ENCODE measurements around the gene LRWD1.
"Not testable (repeated sequence)": the region's sequence is repeated elsewhere in the genome, so short reads cannot be mapped to it uniquely, and the experiment has no call there.

The LRWD1 gene

GRCh38 chr7:102468478-102469350, 3.9 kb downstream of the LRWD1 start:
- no peak for DNase-seq (ENCODE audit: low read depth)

- no peak for DNase-seq (ENCODE audit: low read depth)
Measured at GRCh38 chr7:102469351-102469971, 4.7 kb downstream of the LRWD1 start.

- no peak for DNase-seq (ENCODE audit: low read depth)
Measured at GRCh38 chr7:102469972-102470825, 5.4 kb downstream of the LRWD1 start.

GRCh38 chr7:102471791-102472125, 7.0 kb downstream of the LRWD1 start:
- DNase-seq (ENCODE audit: low read depth), result no peak

GRCh38 chr7:102472126-102473041, 7.6 kb downstream of the LRWD1 start:
- no peak for DNase-seq (ENCODE audit: low read depth)

- DNase-seq (ENCODE audit: low read depth), result no peak
Measured at GRCh38 chr7:102473271-102473991, 8.6 kb downstream of the LRWD1 start.

- DNase-seq (ENCODE audit: low read depth), result not testable (repeated sequence)
Measured at GRCh38 chr7:102474116-102474515, 9.3 kb downstream of the LRWD1 start.

- DNase-seq (ENCODE audit: low read depth), result not testable (repeated sequence)
Measured at GRCh38 chr7:102474736-102475435, 10.1 kb downstream of the LRWD1 start.

GRCh38 chr7:102478314-102479208, 13.8 kb downstream of the LRWD1 start, which contains the start of gene POLR2J:
TSS of gene POLR2J (minus strand) at chr7:102478922. CDS start at chr7:102478860, 62 bp downstream.
- peak; percentile 98 for DNase-seq (ENCODE audit: low read depth)

- DNase-seq (ENCODE audit: low read depth), result not testable (repeated sequence)
Measured at GRCh38 chr7:102479209-102479584, 14.4 kb downstream of the LRWD1 start.

- DNase-seq (ENCODE audit: low read depth), result not testable (repeated sequence)
Measured at GRCh38 chr7:102479982-102480637, 15.3 kb downstream of the LRWD1 start.

- not testable (repeated sequence) for DNase-seq (ENCODE audit: low read depth)
Measured at GRCh38 chr7:102481962-102482361, 17.2 kb downstream of the LRWD1 start.

- DNase-seq (ENCODE audit: low read depth), result not testable (repeated sequence)
Measured at GRCh38 chr7:102484317-102484716, 19.5 kb downstream of the LRWD1 start.

GRCh38 chr7:102490529-102491075, 25.8 kb downstream of the LRWD1 start:
- DNase-seq (ENCODE audit: low read depth), result not testable (repeated sequence)

GRCh38 chr7:102493220-102493935, 28.6 kb downstream of the LRWD1 start:
- not testable (repeated sequence) for DNase-seq (ENCODE audit: low read depth)

GRCh38 chr7:102494026-102494425, 29.2 kb downstream of the LRWD1 start:
- not testable (repeated sequence) for DNase-seq (ENCODE audit: low read depth)

GRCh38 chr7:102494473-102495149, 29.8 kb downstream of the LRWD1 start:
- DNase-seq (ENCODE audit: low read depth), result not testable (repeated sequence)
